ENCODE results near the gene LRMDA.

DNA sequence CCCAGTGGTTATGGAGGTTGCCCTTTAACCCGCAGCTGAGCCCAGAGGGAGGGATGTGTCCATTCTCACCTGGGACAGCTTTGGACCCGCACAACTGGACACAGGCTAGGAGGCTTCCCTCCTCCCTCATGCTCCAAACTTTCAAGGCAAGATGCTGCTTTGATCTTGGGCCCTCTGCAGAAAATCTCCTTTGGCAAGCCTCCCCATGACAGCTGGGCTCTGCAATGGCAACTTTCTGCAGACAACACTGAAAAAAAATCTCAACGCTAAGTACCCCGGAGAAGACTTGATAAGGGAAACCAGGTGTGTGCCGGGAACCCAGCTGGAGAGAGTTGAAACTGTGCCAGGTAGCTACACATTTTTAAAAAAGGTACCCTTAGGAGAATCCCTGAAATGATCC lies 610.1 kb downstream of the LRMDA start:
- TF ChIP-seq, protein P1, sequence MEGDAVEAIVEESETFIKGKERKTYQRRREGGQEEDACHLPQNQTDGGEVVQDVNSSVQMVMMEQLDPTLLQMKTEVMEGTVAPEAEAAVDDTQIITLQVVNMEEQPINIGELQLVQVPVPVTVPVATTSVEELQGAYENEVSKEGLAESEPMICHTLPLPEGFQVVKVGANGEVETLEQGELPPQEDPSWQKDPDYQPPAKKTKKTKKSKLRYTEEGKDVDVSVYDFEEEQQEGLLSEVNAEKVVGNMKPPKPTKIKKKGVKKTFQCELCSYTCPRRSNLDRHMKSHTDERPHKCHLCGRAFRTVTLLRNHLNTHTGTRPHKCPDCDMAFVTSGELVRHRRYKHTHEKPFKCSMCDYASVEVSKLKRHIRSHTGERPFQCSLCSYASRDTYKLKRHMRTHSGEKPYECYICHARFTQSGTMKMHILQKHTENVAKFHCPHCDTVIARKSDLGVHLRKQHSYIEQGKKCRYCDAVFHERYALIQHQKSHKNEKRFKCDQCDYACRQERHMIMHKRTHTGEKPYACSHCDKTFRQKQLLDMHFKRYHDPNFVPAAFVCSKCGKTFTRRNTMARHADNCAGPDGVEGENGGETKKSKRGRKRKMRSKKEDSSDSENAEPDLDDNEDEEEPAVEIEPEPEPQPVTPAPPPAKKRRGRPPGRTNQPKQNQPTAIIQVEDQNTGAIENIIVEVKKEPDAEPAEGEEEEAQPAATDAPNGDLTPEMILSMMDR (IDR thresholded peaks at IDR 0.05; ENCODE audit: insufficient read depth, low read length, poor library complexity, severe bottlenecking): no peak
- no peak for TF ChIP-seq EZH2phosphoT487 (conservative IDR thresholded peaks at IDR 0.05; ENCODE audit: low read length)

All from SU-DHL-6 (cell line).